Suprapubic skin (tissue), 4 donors: ENCODE data around the gene IL1RAPL2. TPM values are rescaled to one million over a fixed set of nuclear protein-coding genes. Genes with fewer than 3 reads are reported as not detected.

ENCODE experiments used
- DNase-seq, 2 donors: peaks; one replicate each; pipeline ENCODE4 v3.0.0-alpha.2; 2019; ENCODE audit warnings: low spot score in 2 of 2
- H3K27ac ChIP-seq: fragments of 200-600 bp; sonication (generic); one replicate; pipeline ENCODE4 v1.5.1; 2019
- H3K27me3 ChIP-seq: fragments of 200-600 bp; sonication (generic); one replicate; pipeline ENCODE4 v1.5.1; 2019
- H3K36me3 ChIP-seq: fragments of 200-600 bp; sonication (generic); one replicate; pipeline ENCODE4 v1.5.1; 2019
- H3K4me1 ChIP-seq: fragments of 200-600 bp; sonication (generic); one replicate; pipeline ENCODE4 v1.5.1; 2019
- H3K4me3 ChIP-seq: fragments of 200-600 bp; sonication (generic); one replicate; pipeline ENCODE4 v1.5.1; 2019; ENCODE audit warnings: mild to moderate bottlenecking
- H3K9me3 ChIP-seq: fragments of 200-600 bp; sonication (generic); one replicate; pipeline ENCODE4 v1.5.1; 2019
- EP300 ChIP-seq: sonication (generic); formaldehyde crosslinking; IDR thresholded peaks from one replicate; pipeline ENCODE4 v1.6.1; 2017; ENCODE audit warnings: antibody characterized with exemption
- POLR2A ChIP-seq, 2 donors: fragments of 450-650 bp; IDR thresholded peaks; one replicate each; pipeline ENCODE4 v1.6.1; 2017; ENCODE audit warnings: antibody characterized with exemption in 2 of 2, mild to moderate bottlenecking in 2 of 2, moderate library complexity in 2 of 2
- POLR2AphosphoS5 ChIP-seq, 3 donors: sonication (generic); formaldehyde crosslinking; IDR thresholded peaks; one replicate each; pipeline ENCODE4 v1.6.1; 2017; ENCODE audit warnings: antibody characterized with exemption in 3 of 3
- WGBS: methylation state at CpG from one replicate; pipeline ENCODE4 v1.1.5; 2018; 5-methylcytosine and 5-hydroxymethylcytosine counted together
- total RNA-seq, 4 donors: library from RNA; depleted of rRNA; stranded (reverse); fragments of >200 nt; gene quantifications; one replicate each; pipeline ENCODE4 v1.1.0, GENCODE V29; 2016
- TF ChIP-seq, protein P1 (sequence below), 2 donors: fragments of 200-600 bp in 1 of 2; fragments of 450-650 bp in 1 of 2; sonication (generic) in 1 of 2; IDR thresholded peaks; one replicate each; pipeline ENCODE4 v1.5.1; 2016 to 2019; ENCODE audit warnings: antibody characterized with exemption in 2 of 2, mild to moderate bottlenecking in 1 of 2, moderate library complexity in 1 of 2

IL1RAPL2 gene
- total RNA-seq, 4 donors from 2014 or later: 0.21 to 0.42 (median 0.25) TPM; not detected in 1

GRCh38 chrX:105701310-105702052, 1135.5 kb downstream of the IL1RAPL2 start:
- H3K27ac ChIP-seq: no peak overlapping the region
- H3K4me1 ChIP-seq: no peaks in the 10 kb centered on the region
- TF ChIP-seq POLR2A (IDR thresholded peaks at IDR 0.05) (no peak), POLR2AphosphoS5 (IDR thresholded peaks at IDR 0.05) (no peak), EP300 (no peak)
- TF ChIP-seq, protein P1, sequence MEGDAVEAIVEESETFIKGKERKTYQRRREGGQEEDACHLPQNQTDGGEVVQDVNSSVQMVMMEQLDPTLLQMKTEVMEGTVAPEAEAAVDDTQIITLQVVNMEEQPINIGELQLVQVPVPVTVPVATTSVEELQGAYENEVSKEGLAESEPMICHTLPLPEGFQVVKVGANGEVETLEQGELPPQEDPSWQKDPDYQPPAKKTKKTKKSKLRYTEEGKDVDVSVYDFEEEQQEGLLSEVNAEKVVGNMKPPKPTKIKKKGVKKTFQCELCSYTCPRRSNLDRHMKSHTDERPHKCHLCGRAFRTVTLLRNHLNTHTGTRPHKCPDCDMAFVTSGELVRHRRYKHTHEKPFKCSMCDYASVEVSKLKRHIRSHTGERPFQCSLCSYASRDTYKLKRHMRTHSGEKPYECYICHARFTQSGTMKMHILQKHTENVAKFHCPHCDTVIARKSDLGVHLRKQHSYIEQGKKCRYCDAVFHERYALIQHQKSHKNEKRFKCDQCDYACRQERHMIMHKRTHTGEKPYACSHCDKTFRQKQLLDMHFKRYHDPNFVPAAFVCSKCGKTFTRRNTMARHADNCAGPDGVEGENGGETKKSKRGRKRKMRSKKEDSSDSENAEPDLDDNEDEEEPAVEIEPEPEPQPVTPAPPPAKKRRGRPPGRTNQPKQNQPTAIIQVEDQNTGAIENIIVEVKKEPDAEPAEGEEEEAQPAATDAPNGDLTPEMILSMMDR (IDR thresholded peaks at IDR 0.05): no peak
- H3K36me3 ChIP-seq: no peaks in the 10 kb centered on the region
- no peaks in the 10 kb centered on the region for H3K27me3 ChIP-seq
- no peak overlapping the region for H3K4me3 ChIP-seq
- DNase-seq: no peak
- WGBS: 53% methylated on average over 3 of the region's 3 CpGs
- no peaks in the 10 kb centered on the region for H3K9me3 ChIP-seq

DNA sequence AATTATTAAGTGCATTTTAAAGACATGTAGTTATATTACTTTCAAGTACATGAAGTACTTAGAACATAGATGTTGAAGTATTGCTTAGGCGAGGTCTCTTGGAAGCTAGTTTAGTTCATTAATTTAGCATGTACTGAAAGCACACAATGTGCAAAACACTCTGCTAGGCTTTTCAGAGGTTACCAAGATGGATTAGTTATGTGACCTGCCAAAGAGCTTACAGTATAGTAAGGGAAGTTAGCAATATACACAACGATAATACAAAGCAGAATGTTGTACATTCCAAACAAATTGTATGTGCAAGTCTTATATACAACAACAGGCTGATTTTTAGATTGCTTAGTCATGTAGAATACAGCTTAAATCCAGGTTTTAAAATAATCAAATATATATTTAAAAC, 1137.9 kb downstream of the IL1RAPL2 start:
- Histone ChIP-seq H3K9me3 (no peaks in the 10 kb centered on the region), H3K4me3 (no peak overlapping the region), H3K4me1 (no peaks in the 10 kb centered on the region), H3K27me3 (no peaks in the 10 kb centered on the region), H3K36me3 (no peaks in the 10 kb centered on the region), H3K27ac (no peak overlapping the region)
- TF ChIP-seq, protein P1 (IDR thresholded peaks at IDR 0.05): no peak
- TF ChIP-seq POLR2AphosphoS5 (IDR thresholded peaks at IDR 0.05): no peak
- no peak for TF ChIP-seq EP300
- TF ChIP-seq POLR2A (IDR thresholded peaks at IDR 0.05): no peak
- WGBS: 61% methylated on average over 2 of the region's 2 CpGs
- no peak for DNase-seq

GRCh38 chrX:105706041-105706440, 1140.0 kb downstream of the IL1RAPL2 start:
- Histone ChIP-seq H3K9me3 (no peaks in the 10 kb centered on the region), H3K36me3 (no peaks in the 10 kb centered on the region), H3K4me3 (no peak overlapping the region), H3K27ac (no peak overlapping the region), H3K4me1 (no peaks in the 10 kb centered on the region), H3K27me3 (no peaks in the 10 kb centered on the region)
- 100% methylated on average over 1 of the region's 1 CpG for WGBS
- no peak for TF ChIP-seq POLR2A (IDR thresholded peaks at IDR 0.05)
- TF ChIP-seq POLR2AphosphoS5 (IDR thresholded peaks at IDR 0.05): no peak
- TF ChIP-seq, protein P1 (IDR thresholded peaks at IDR 0.05): no peak
- DNase-seq: no peak

DNA sequence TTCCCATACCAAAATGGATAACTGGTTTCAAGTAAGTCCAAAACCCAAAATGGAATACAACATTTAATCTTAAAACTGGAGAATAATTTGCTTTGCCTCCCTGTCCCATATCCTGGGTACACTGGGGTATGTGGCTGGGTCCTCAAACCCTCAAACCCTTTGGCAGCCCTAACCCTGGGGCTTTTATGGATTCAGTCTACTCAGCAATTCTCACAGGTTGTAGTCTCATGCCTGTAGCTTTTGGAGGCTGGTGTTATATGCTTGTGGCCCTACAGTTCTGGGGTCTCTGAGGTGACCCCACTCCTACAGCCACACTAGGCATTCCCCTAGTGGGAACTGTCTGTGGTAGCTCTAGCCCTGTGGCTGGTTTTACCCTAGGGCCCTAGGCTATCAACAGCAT, 1145.8 kb downstream of the IL1RAPL2 start:
- Histone ChIP-seq H3K4me1 (no peaks in the 10 kb centered on the region), H3K36me3 (no peaks in the 10 kb centered on the region), H3K4me3 (no peak overlapping the region), H3K27me3 (no peaks in the 10 kb centered on the region), H3K27ac (no peak overlapping the region), H3K9me3 (no peaks in the 10 kb centered on the region)
- no peak for DNase-seq
- no peak for TF ChIP-seq POLR2A (IDR thresholded peaks at IDR 0.05)
- TF ChIP-seq, protein P1 (IDR thresholded peaks at IDR 0.05): no peak
- no peak for TF ChIP-seq POLR2AphosphoS5 (IDR thresholded peaks at IDR 0.05)
- TF ChIP-seq EP300: no peak

DNA sequence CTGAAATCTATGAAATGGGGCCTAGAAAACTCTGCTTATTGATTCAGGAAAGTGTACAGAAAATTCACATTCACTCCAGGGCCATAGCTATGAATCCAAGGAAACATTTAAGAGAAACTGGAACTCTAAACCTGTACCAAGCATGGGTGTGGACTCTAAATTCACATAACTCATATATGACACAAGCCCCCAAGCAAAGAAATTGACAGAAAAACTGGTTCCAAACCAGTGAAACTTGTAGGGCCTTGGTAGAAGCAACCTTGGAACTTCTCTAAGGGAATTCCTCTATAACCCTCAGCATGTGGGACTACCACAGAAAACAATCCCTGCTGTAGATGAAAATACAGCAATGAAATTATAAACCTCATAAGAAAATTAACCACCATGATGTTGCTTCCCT, 1149.7 kb downstream of the IL1RAPL2 start:
- no peak overlapping the region for H3K4me3 ChIP-seq
- TF ChIP-seq POLR2AphosphoS5 (IDR thresholded peaks at IDR 0.05) (no peak), EP300 (no peak), POLR2A (IDR thresholded peaks at IDR 0.05) (no peak)
- TF ChIP-seq, protein P1 (IDR thresholded peaks at IDR 0.05): no peak
- H3K27me3 ChIP-seq: no peaks in the 10 kb centered on the region
- H3K9me3 ChIP-seq: no peaks in the 10 kb centered on the region
- H3K4me1 ChIP-seq: no peaks in the 10 kb centered on the region
- no peak overlapping the region for H3K27ac ChIP-seq
- no peaks in the 10 kb centered on the region for H3K36me3 ChIP-seq
- DNase-seq: no peak
